ENCODE measurements around the gene GRM5. TPM values are rescaled to one million over a fixed set of nuclear protein-coding genes. Genes with fewer than 3 reads are reported as not detected.

GRM5 gene
- total and polyA plus RNA-seq, 2 experiments from 2014 or later = 0.27 TPM; not detected in 1

- peak overlapping the region; percentile 29 for H3K27ac ChIP-seq
- no peaks in the 10 kb centered on the region for H3K79me2 ChIP-seq
- H3K4me2 ChIP-seq = no peak overlapping the region
- WGBS (ENCODE audit: low lambda C conversion rate, missing lambda C conversion rate) = 60% methylated on average over 7 of the region's 7 CpGs
- no peaks in the 10 kb centered on the region for H3K36me3 ChIP-seq (replicated peaks; ENCODE audit: insufficient read depth, low read depth)
- no peaks in the 10 kb centered on the region for H3K9me3 ChIP-seq (ENCODE audit: low read depth)
- no peaks in the 10 kb centered on the region for H4K20me1 ChIP-seq (ENCODE audit: insufficient read depth, poor library complexity, severe bottlenecking)
- H3K4me1 ChIP-seq (ENCODE audit: insufficient read depth) = no peaks in the 10 kb centered on the region
- DNase-seq (ENCODE audit: low spot score) = peak; percentile 51
- H3K27me3 ChIP-seq = no peaks in the 10 kb centered on the region
- no peak for TF ChIP-seq CTCF (IDR thresholded peaks at IDR 0.05; ENCODE audit: poor library complexity)
- no peak for TF ChIP-seq EZH2 (IDR thresholded peaks at IDR 0.05; ENCODE audit: borderline replicate concordance)
- TF ChIP-seq EZH2phosphoT487 (IDR thresholded peaks at IDR 0.05; ENCODE audit: low read depth, severe bottlenecking, unreplicated experiment) = no peak
- no peaks in the 10 kb centered on the region for H3K9me2 ChIP-seq (replicated peaks; ENCODE audit: insufficient read depth)
- no peak overlapping the region for H2AFZ ChIP-seq
- no peak overlapping the region for H3K4me3 ChIP-seq
These were observed 510.6 kb downstream of the GRM5 start for GRCh38 chr11:88555018-88555828.

- DNase-seq (ENCODE audit: low spot score) = no peak
- Histone ChIP-seq H3K4me2 (no peak overlapping the region), H3K4me3 (no peak overlapping the region), H3K9me2 (replicated peaks; ENCODE audit: insufficient read depth) (no peaks in the 10 kb centered on the region), H3K27ac (no peak overlapping the region), H3K36me3 (replicated peaks; ENCODE audit: insufficient read depth, low read depth) (no peaks in the 10 kb centered on the region), H2AFZ (no peak overlapping the region), H3K9me3 (ENCODE audit: low read depth) (no peaks in the 10 kb centered on the region), H3K79me2 (no peaks in the 10 kb centered on the region), H3K27me3 (no peaks in the 10 kb centered on the region), H3K4me1 (ENCODE audit: insufficient read depth) (no peaks in the 10 kb centered on the region), H4K20me1 (ENCODE audit: insufficient read depth, poor library complexity, severe bottlenecking) (no peaks in the 10 kb centered on the region)
- 80% methylated on average over 2 of the region's 2 CpGs for WGBS (ENCODE audit: low lambda C conversion rate, missing lambda C conversion rate)
- TF ChIP-seq EZH2 (IDR thresholded peaks at IDR 0.05; ENCODE audit: borderline replicate concordance) (no peak), EZH2phosphoT487 (IDR thresholded peaks at IDR 0.05; ENCODE audit: low read depth, severe bottlenecking, unreplicated experiment) (no peak), CTCF (IDR thresholded peaks at IDR 0.05; ENCODE audit: poor library complexity) (no peak)
These were observed 512.6 kb downstream of the GRM5 start for GRCh38 chr11:88553204-88553603.

- no peaks in the 10 kb centered on the region for H3K27me3 ChIP-seq
- H3K79me2 ChIP-seq = no peaks in the 10 kb centered on the region
- no peak overlapping the region for H2AFZ ChIP-seq
- DNase-seq (ENCODE audit: low spot score) = peak; percentile 71
- no peaks in the 10 kb centered on the region for H3K36me3 ChIP-seq (replicated peaks; ENCODE audit: insufficient read depth, low read depth)
- no peaks in the 10 kb centered on the region for H4K20me1 ChIP-seq (ENCODE audit: insufficient read depth, poor library complexity, severe bottlenecking)
- WGBS (ENCODE audit: low lambda C conversion rate, missing lambda C conversion rate) = 16% methylated on average over 3 of the region's 3 CpGs
- H3K9me3 ChIP-seq (ENCODE audit: low read depth) = no peaks in the 10 kb centered on the region
- no peak overlapping the region for H3K4me2 ChIP-seq
- no peaks in the 10 kb centered on the region for H3K4me1 ChIP-seq (ENCODE audit: insufficient read depth)
- TF ChIP-seq EZH2 (IDR thresholded peaks at IDR 0.05; ENCODE audit: borderline replicate concordance) (no peak), EZH2phosphoT487 (IDR thresholded peaks at IDR 0.05; ENCODE audit: low read depth, severe bottlenecking, unreplicated experiment) (no peak), CTCF (IDR thresholded peaks at IDR 0.05; ENCODE audit: poor library complexity) (peak; percentile 63)
- no peak overlapping the region for H3K27ac ChIP-seq
- no peaks in the 10 kb centered on the region for H3K9me2 ChIP-seq (replicated peaks; ENCODE audit: insufficient read depth)
- no peak overlapping the region for H3K4me3 ChIP-seq
These were observed 513.3 kb downstream of the GRM5 start for GRCh38 chr11:88552379-88553062.

Data from hepatocyte (in vitro differentiated cells).